A673 (cell line): ENCODE results near the gene MAP1A. TPM values are rescaled to one million over a fixed set of nuclear protein-coding genes. Genes with fewer than 3 reads are reported as not detected.

Experiments used
- BruUV-seq: library from RNA; stranded (reverse); fragments of 400-500 nt; replicated peaks from 2 replicates; lab custom pipeline; 2021; lab: Mats Ljungman, UMichigan
- CTCF ChIA-PET: fragments of 300-600 bp; sonication (Branson Sonifier 250); formaldehyde crosslinking; loops from one replicate; lab custom pipeline; 2022; ENCODE audit warnings: antibody characterized with exemption; lab: Charles Lee
- POLR2A ChIA-PET: fragments of 300-600 bp; sonication (Branson Sonifier 250); formaldehyde crosslinking; loops from one replicate; lab custom pipeline; 2022; ENCODE audit warnings: antibody characterized with exemption; ENCODE audit not compliant: low non-redundant PET; lab: Charles Lee
- DNase-seq: peaks from one replicate; pipeline ENCODE4 v3.0.0-alpha.2; 2015; ENCODE audit warnings: low spot score
- H3K27ac ChIP-seq: fragments of 200-600 bp; sonication (generic); 2 replicates; pipeline ENCODE4 v1.5.1; 2016; ENCODE audit warnings: mixed run types, low read depth, mild to moderate bottlenecking, mixed read lengths, antibody characterized with exemption, low read length; ENCODE audit not compliant: poor library complexity, severe bottlenecking
- H3K27me3 ChIP-seq: fragments of 200-600 bp; sonication (generic); replicated peaks from 2 replicates; pipeline ENCODE4 v1.6.1; 2017; ENCODE audit warnings: mixed run types, low read depth, mild to moderate bottlenecking, mixed read lengths, antibody characterized with exemption, low read length; ENCODE audit not compliant: insufficient read depth, poor library complexity
- H3K36me3 ChIP-seq: fragments of 200-600 bp; sonication (generic); 2 replicates; pipeline ENCODE4 v1.6.1; 2016; ENCODE audit warnings: mixed run types, mild to moderate bottlenecking, mixed read lengths, antibody characterized with exemption, low read length; ENCODE audit not compliant: insufficient read depth, poor library complexity, severe bottlenecking
- H3K4me1 ChIP-seq: fragments of 200-600 bp; sonication (generic); 2 replicates; pipeline ENCODE4 v1.6.1; 2017; ENCODE audit warnings: mixed run types, mild to moderate bottlenecking, mixed read lengths, antibody characterized with exemption, low read length; ENCODE audit not compliant: insufficient read depth, poor library complexity, severe bottlenecking
- H3K4me3 ChIP-seq: fragments of 200-600 bp; sonication (generic); 2 replicates; pipeline ENCODE4 v1.5.1; 2016; ENCODE audit warnings: low read depth, mixed run types, mild to moderate bottlenecking, mixed read lengths, low read length; ENCODE audit not compliant: poor library complexity, severe bottlenecking
- H3K9me3 ChIP-seq: fragments of 200-600 bp; sonication (generic); 2 replicates; pipeline ENCODE4 v1.6.1; 2016; ENCODE audit warnings: mixed run types, low read depth, mild to moderate bottlenecking, mixed read lengths, antibody characterized with exemption, low read length; ENCODE audit not compliant: poor library complexity, severe bottlenecking
- CTCF ChIP-seq: fragments of 300-800, 200-600 bp; sonication (generic); conservative IDR thresholded peaks from 2 replicates; pipeline ENCODE4 v1.5.1; 2017; ENCODE audit warnings: low read depth, mild to moderate bottlenecking, antibody characterized with exemption, low read length, moderate library complexity, mixed read lengths
- EZH2 ChIP-seq: fragments of 200-600 bp; sonication (generic); IDR thresholded peaks from 2 replicates; pipeline ENCODE4 v1.6.1; 2017; ENCODE audit warnings: borderline replicate concordance, low read depth, mild to moderate bottlenecking, mixed read lengths, antibody characterized with exemption, low read length; ENCODE audit not compliant: poor library complexity, severe bottlenecking
- intact Hi-C: fragments of 100-400 bp; cut with micrococcal nuclease; formaldehyde crosslinking; loops from one replicate; pipeline ENCODE4 v1.10.0; 2022; ENCODE audit not compliant: unreplicated experiment
- total RNA-seq: library from RNA; stranded (reverse); gene quantifications from 2 replicates; pipeline ENCODE4 v1.2.3, GENCODE V29; 2021

MAP1A gene
- total RNA-seq, 1 experiment from 2014 or later, result 83.8 TPM

GRCh38 chr15:43487271-43487895 lies 30.0 kb upstream of the MAP1A start:
- Histone ChIP-seq H3K4me1 (peaks cover 7% of the 10 kb centered on the region), H3K27me3 (no peaks in the 10 kb centered on the region), H3K36me3 (peaks cover 55% of the 10 kb centered on the region), H3K9me3 (no peaks in the 10 kb centered on the region), H3K4me3 (no peak overlapping the region), H3K27ac (no peak overlapping the region)
- TF ChIP-seq CTCF, result no peak
- no peak for TF ChIP-seq EZH2
- DNase-seq, result no peak
- BruUV-seq, result no TSS peak
- CTCF ChIA-PET, result no interaction called here
- POLR2A ChIA-PET, result interaction anchor here (0.6 kb wide), 1 partner anchor 19 kb away, joined by 3 read pairs; no protein-coding TSS in a partner anchor
- intact Hi-C loops, result no loop called here

DNA sequence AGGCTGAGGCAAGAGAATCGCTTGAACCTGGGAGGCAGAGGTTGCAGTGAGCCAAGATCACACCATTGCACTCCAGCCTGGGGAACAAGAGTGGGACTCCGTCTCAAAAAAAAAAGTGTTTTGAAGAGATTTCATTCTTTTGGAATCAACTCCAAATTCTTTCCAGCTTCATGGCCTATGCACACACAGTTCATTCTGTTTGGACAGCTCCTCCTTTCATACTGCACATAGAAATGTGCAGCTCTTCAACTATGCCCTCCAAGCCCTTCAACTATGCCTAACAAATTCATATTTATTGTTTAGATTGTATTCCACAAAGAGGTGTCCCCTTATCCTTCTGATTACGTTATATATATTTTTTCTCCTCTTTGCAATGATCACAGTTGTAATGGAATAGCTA lies 28.6 kb upstream of the MAP1A start:
- no peaks in the 10 kb centered on the region for H3K9me3 ChIP-seq
- no peak overlapping the region for H3K4me3 ChIP-seq
- ChIA-PET POLR2A (no interaction called here), CTCF (no interaction called here)
- peaks cover 51% of the 10 kb centered on the region for H3K36me3 ChIP-seq
- TSS peak; percentile 1 for BruUV-seq
- no peak for DNase-seq
- H3K27ac ChIP-seq, result no peak overlapping the region
- peaks cover 12% of the 10 kb centered on the region for H3K4me1 ChIP-seq
- TF ChIP-seq CTCF (no peak), EZH2 (no peak)
- H3K27me3 ChIP-seq, result no peaks in the 10 kb centered on the region
- intact Hi-C loops, result no loop called here

DNA sequence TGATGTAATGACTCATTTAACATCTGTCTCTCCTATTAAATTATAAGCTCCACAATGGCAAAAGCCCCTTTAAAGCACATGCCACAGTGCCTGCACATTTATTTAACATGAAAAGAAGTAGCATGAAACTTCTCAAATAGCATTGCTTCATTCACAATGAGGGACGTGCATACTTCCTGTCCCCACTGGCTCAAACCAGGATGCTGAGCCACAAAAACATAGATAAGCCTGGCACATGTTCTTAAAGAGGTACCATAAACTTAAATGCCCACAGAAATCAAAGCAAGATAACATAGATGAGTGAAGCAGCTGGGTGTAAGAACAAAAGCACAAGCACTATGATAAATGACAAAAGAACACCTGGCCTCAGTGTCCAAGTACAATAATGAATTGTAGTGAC lies 28.2 kb upstream of the MAP1A start:
- peaks cover 51% of the 10 kb centered on the region for H3K36me3 ChIP-seq
- H3K4me1 ChIP-seq, result peaks cover 15% of the 10 kb centered on the region
- no peaks in the 10 kb centered on the region for H3K27me3 ChIP-seq
- no peak overlapping the region for H3K4me3 ChIP-seq
- no peak for DNase-seq
- intact Hi-C loops, result no loop called here
- ChIA-PET CTCF (no interaction called here), POLR2A (no interaction called here)
- H3K27ac ChIP-seq, result no peak overlapping the region
- no peak for TF ChIP-seq CTCF
- TF ChIP-seq EZH2, result no peak
- no TSS peak for BruUV-seq
- H3K9me3 ChIP-seq, result no peaks in the 10 kb centered on the region
